Measurements from ENCODE around the gene BOLA3. TPM values are rescaled to one million over a fixed set of nuclear protein-coding genes. Genes with fewer than 3 reads are reported as not detected.

BOLA3 gene
- total and polyA plus RNA-seq, 12 donors = 63.9 to 166 (median 85.5) TPM

GRCh38 chr2:74178211-74179062 is 30.7 kb upstream of the BOLA3 start, which contains the start of gene MOB1A:
Gene MOB1A (minus strand): TSS chr2:74178879. CDS start chr2:74178674, 205 bp downstream.
- intact Hi-C loops (cut with DNase I) = loop anchor here in 1 of 10 donors (2.0 kb wide), 1 partner anchor 20 kb away; the partner anchor contains the start of gene MTHFD2
- ATAC-seq (peak; percentile 98 to 100 (median 99)), DNase-seq (peak; percentile 98 to 99)
- no peaks in the 10 kb centered on the region for H3K9me3 ChIP-seq
- WGBS, 2 donors = 0 to 1% methylated on average over 78 to 84 of the region's 84 CpGs
- TF ChIP-seq CTCF (IDR thresholded peaks at IDR 0.05) = peak in 1 of 9 donors; percentile 10
- H3K4me1 ChIP-seq = peaks cover 3 to 66% (median 33%) of the 10 kb centered on the region in 9 donors
- H3K36me3 ChIP-seq = no peaks in the 10 kb centered on the region
- peak within 1 kb of the TSS; percentile 82 to 97 (median 94) for H3K27ac ChIP-seq
- H3K27me3 ChIP-seq = no peaks in the 10 kb centered on the region
- peak within 1 kb of the TSS; percentile 75 to 95 (median 88) for H3K4me3 ChIP-seq

- peaks cover 3 to 67% (median 34%) of the 10 kb centered on the region in 9 donors for H3K4me1 ChIP-seq
- ATAC-seq (no peak), DNase-seq (no peak)
- intact Hi-C loops (cut with DNase I) = loop anchor here in 1 of 10 donors (2.0 kb wide), 1 partner anchor 21 kb away; the partner anchor contains the start of gene MTHFD2
- peaks cover 0 to 2% (median 0%) of the 10 kb centered on the region in 9 donors for H3K36me3 ChIP-seq
- peak overlapping the region; percentile 75 to 95 (median 88) for H3K4me3 ChIP-seq
- H3K27ac ChIP-seq = peak overlapping the region in 9 of 10 donors; percentile 91 to 97 (median 95)
- H3K9me3 ChIP-seq = no peaks in the 10 kb centered on the region
- H3K27me3 ChIP-seq = no peaks in the 10 kb centered on the region
- TF ChIP-seq CTCF (IDR thresholded peaks at IDR 0.05) = no peak
Observed at GRCh38 chr2:74177696-74178095, 30.0 kb upstream of the BOLA3 start.

GRCh38 chr2:74174909-74175308 is 27.2 kb upstream of the BOLA3 start:
- no peak overlapping the region for H3K4me3 ChIP-seq
- peaks cover 0 to 30% (median 21%) of the 10 kb centered on the region in 9 donors for H3K36me3 ChIP-seq
- WGBS, 2 donors = 89 to 100% methylated on average over 1 of the region's 1 CpG
- no peak overlapping the region for H3K27ac ChIP-seq
- DNase-seq (no peak), ATAC-seq (no peak)
- H3K27me3 ChIP-seq = no peaks in the 10 kb centered on the region
- intact Hi-C loops (cut with DNase I) = no loop called here
- H3K4me1 ChIP-seq = peaks cover 3 to 48% (median 34%) of the 10 kb centered on the region in 9 donors
- no peaks in the 10 kb centered on the region for H3K9me3 ChIP-seq
- no peak for TF ChIP-seq CTCF (IDR thresholded peaks at IDR 0.05)

GRCh38 chr2:74168739-74169138 is 21.0 kb upstream of the BOLA3 start:
- WGBS, 2 donors = 65 to 66% methylated on average over 2 of the region's 2 CpGs
- Histone ChIP-seq H3K4me1 (peaks cover 0 to 6% (median 0%) of the 10 kb centered on the region in 9 donors), H3K27me3 (no peaks in the 10 kb centered on the region), H3K36me3 (peaks cover 0 to 92% (median 69%) of the 10 kb centered on the region in 9 donors), H3K4me3 (no peak overlapping the region), H3K27ac (no peak overlapping the region), H3K9me3 (peaks cover 0 to 11% (median 4%) of the 10 kb centered on the region in 11 donors)
- intact Hi-C loops (cut with DNase I) = no loop called here
- no peak for TF ChIP-seq CTCF (IDR thresholded peaks at IDR 0.05)
- no peak for DNase-seq
- no peak for ATAC-seq

Data from heart right ventricle (tissue), 16 donors.